NB4 (cell line): ENCODE results near the gene GCLC.

ENCODE experiments used
- MAX ChIP-seq: IDR thresholded peaks from 2 replicates; pipeline ENCODE4 v1.6.1; 2011; ENCODE audit warnings: low read depth, low read length
- MYC ChIP-seq: IDR thresholded peaks from 2 replicates; pipeline ENCODE4 v1.6.1; 2011; ENCODE audit warnings: low read depth, low read length
- POLR2A ChIP-seq: IDR thresholded peaks from 2 replicates; pipeline ENCODE4 v1.6.1; 2011; ENCODE audit warnings: mild to moderate bottlenecking; ENCODE audit not compliant: insufficient read length; ENCODE audit errors: extremely low read depth
- TF ChIP-seq, protein P1 (sequence below): IDR thresholded peaks from one replicate; pipeline ENCODE4 v1.5.1; 2012; ENCODE audit warnings: low read depth, low read length

- TF ChIP-seq, protein P1, sequence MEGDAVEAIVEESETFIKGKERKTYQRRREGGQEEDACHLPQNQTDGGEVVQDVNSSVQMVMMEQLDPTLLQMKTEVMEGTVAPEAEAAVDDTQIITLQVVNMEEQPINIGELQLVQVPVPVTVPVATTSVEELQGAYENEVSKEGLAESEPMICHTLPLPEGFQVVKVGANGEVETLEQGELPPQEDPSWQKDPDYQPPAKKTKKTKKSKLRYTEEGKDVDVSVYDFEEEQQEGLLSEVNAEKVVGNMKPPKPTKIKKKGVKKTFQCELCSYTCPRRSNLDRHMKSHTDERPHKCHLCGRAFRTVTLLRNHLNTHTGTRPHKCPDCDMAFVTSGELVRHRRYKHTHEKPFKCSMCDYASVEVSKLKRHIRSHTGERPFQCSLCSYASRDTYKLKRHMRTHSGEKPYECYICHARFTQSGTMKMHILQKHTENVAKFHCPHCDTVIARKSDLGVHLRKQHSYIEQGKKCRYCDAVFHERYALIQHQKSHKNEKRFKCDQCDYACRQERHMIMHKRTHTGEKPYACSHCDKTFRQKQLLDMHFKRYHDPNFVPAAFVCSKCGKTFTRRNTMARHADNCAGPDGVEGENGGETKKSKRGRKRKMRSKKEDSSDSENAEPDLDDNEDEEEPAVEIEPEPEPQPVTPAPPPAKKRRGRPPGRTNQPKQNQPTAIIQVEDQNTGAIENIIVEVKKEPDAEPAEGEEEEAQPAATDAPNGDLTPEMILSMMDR, result no peak
- TF ChIP-seq POLR2A, result no peak
- no peak for TF ChIP-seq MAX
- TF ChIP-seq MYC, result no peak
Observed at GRCh38 chr6:53527249-53527765, 17.6 kb downstream of the GCLC start.
